GM19328 (cell line): Measurements from ENCODE around the gene ANKS1B.

Experiments
- ATAC-seq: cut with Tn5 transposase; IDR thresholded peaks from one replicate; pipeline ENCODE4 v1.9.1; 2021; ENCODE audit warnings: mild to moderate bottlenecking, moderate library complexity; ENCODE audit not compliant: unreplicated experiment

Gene ANKS1B

DNA sequence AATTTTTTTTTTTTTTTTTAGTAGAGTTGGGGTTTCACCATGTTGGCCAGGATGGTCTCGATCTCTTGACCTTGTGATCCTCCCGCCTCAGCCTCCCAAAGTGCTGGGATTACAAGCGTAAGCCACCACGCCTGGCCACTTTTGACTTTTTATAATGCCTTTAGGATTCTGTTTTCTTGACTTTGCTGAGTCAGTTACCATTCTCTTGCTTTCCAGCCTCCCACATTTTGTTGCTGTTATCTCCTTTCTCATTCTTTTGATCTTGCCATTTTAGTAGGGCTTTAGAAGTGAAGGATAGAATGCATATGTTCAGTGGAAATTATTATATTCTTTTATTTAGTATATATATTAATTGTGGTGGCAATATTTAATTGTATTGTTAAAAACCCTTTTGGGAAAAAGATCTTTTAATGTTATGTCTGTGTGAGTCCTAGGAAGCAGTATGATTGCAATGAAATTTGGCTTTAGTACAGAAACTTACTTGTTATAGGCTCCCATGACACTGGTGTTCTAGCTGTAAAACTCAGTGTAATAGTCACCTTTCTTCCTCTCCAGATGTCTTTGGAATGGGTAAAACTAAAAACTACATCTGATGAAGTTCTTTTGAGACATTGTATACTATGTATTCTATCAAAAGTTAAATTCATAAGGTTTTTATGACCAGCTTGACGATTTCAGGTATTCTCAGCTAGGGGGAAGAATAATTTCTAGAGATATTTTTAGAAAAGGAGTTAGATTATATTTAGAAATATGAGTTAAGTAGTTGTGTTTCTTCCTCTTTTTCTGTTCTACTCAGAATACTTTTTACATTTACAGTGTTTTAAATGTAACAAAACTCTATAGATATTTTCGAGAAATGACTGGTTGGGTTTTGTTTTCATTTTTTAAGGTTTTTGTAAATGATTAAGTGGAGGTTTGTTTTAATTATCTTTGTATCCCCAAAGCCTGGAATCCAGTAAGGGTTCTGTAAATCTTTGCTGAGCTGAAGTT, 1264.9 kb downstream of the ANKS1B start:
- ATAC-seq = no peak

GRCh38 chr12:98714426-98714825, 1270.3 kb downstream of the ANKS1B start:
- no peak for ATAC-seq

DNA sequence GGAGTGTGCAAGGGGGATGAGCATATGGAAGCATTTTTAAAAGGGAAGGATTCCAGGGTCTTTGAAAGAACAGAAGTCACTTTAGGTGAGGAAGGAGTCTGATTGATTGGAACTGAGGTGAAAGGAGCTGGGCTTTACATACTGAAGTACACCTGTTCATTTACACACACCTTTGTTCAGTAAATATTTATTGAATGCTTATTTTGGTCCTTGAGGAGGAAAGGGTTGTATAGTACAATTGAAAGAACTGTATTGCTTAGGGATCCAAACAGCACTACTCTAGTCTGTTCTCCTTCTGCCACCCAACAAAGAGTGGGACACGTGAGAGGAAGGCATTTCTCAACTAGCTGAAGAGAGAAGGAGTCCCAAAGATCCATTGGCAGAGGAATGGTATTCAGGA, 1275.7 kb downstream of the ANKS1B start:
- ATAC-seq = no peak

DNA sequence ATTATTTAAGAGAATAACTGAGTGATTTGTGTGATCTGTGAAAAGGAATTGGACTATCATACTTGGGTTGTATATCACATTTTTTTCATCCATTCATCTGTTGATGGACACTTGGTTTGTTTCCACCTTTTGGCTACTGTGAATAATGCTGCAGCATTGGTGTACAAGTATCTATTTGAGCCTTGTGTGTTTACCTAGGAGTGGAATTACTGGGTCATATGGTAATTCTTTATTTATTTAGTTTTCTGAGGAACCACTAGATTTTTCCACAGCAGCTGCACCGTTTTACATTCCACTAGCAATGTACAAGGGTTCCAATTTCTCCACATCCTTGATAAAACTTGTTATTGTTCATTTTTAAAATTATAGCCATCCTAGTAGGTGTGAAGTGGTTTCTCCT, 1283.6 kb downstream of the ANKS1B start:
- no peak for ATAC-seq

DNA sequence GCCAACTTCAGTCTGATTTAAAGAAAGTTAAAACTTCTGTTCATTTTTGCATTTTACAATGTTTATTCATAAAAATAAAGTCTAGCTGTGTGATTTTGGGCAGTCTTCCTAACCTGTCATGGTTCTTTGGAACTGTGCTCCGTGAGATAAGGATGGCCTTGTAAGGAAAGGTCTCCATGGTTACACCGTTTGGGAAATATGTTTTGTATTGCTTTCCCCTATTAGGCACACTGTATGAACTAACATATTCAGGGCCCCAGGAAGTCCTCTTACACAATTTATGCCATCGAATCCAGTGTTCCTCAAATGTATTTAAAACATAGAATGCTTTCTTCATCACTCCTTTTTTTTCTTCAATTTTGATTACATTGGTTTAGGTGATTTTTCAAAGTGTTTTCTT, 1285.2 kb downstream of the ANKS1B start:
- ATAC-seq = no peak

- ATAC-seq = peak; percentile 92
Observed at GRCh38 chr12:98698603-98699463, 1285.9 kb downstream of the ANKS1B start.

DNA sequence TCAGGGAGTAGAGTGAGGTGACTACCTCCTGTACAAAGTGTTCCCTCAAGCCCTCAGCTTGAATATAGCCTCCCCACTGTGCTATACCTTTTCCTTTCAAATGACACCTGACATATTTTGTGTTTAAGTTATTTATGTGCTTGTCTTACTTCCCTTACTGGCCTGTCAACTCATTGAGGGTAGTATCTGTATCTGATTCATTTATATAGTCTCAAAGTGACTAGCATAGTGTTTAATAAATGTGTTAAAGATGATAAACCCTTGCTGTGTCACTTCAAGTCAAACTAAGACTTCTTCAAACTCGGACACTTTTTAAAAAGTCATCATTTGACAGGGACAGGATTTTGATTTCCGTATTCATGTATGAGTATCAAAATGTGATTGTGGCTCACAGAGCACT, 1287.5 kb downstream of the ANKS1B start:
- no peak for ATAC-seq

DNA sequence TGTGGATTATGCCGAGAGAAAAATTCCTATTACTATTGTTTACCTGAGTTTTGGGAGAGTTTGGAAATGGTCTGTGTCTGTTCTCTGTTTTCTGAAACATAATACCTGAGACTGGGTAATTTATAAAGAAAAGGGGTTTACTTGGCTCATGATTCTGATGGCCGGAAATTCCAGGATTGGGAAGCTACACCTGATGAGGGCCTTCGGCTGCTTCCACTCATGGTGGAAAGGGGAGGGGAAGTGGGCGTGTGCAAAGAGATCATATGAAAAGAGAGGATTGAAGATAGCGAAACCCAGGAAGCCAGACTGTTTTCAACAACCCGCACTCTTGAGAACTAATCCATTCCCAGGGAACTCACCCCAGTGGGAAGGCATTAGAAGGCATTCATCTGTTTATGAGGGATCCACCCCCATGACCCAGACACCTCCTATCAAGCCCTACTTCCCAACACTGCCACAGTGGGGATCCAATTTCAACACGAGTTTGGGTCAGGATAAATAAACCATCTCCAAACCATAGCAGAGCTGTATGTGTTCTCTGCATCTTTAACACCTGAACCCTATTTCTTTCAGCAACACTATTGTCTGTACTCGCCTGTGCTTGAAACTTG, 1288.6 kb downstream of the ANKS1B start:
- no peak for ATAC-seq

DNA sequence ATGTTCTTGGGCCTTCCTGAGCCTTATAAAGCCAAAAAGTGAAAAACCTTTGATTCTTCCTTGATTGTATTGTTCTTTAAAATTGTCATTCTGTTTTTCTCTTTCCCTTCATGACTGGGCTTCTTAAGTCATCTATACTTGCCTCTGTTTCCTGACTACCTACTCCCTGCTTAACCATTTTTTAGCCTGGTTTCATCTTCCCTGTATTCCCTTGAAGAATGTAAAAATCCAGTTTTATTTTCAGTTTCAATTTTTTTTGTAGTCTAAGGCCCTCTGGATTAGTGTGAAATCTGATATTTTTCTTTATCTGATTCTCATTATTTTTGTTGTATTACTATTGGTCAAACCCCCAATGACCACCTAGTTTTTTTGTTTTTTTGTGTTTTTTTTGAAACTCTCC, 1293.4 kb downstream of the ANKS1B start:
- ATAC-seq = no peak

- no peak for ATAC-seq
Observed at GRCh38 chr12:98686603-98687002, 1298.1 kb downstream of the ANKS1B start.
